GM21528 (cell line): Measurements from ENCODE around the gene CDC14C.

Source experiments
- ATAC-seq: cut with Tn5 transposase; IDR thresholded peaks from one replicate; pipeline ENCODE4 v1.9.1; 2021; ENCODE audit warnings: mild to moderate bottlenecking, moderate library complexity; ENCODE audit not compliant: unreplicated experiment, low FRiP score

CDC14C gene

GRCh38 chr7:48971173-48971572, 46.8 kb downstream of the CDC14C start:
- ATAC-seq: no peak

- no peak for ATAC-seq
Measured at GRCh38 chr7:48976253-48976652, 51.9 kb downstream of the CDC14C start.

GRCh38 chr7:48976850-48977249, 52.5 kb downstream of the CDC14C start:
- no peak for ATAC-seq
